IMR-90 (cell line): Measurements from ENCODE around the gene C1GALT1. TPM values are rescaled to one million over a fixed set of nuclear protein-coding genes. Genes with fewer than 3 reads are reported as not detected.

Source experiments
- ATAC-seq: fragments of 200-7000 bp; cut with Tn5 transposase; 2 replicates; pipeline ENCODE4 v1.9.1; 2020; ENCODE audit warnings: low read depth, mild to moderate bottlenecking, moderate library complexity
- BruUV-seq: library from RNA; stranded (reverse); fragments of 400-500 nt; replicated peaks from 2 replicates; lab custom pipeline; 2021; lab: Mats Ljungman, UMichigan
- CTCF ChIA-PET: fragments of 300-600 bp; formaldehyde crosslinking; extraction: SDS; loops from one replicate; lab custom pipeline; 2021; ENCODE audit warnings: antibody characterized with exemption; lab: Yijun Ruan, JAX
- POLR2A ChIA-PET: fragments of 300-600 bp; sonication (Branson Sonifier 250); formaldehyde crosslinking; loops from one replicate; lab custom pipeline; 2022; ENCODE audit warnings: antibody characterized with exemption; ENCODE audit not compliant: unreplicated experiment; lab: Charles Lee
- DNase-seq: peaks from one replicate; pipeline ENCODE4 v3.0.0; 2013
- H2AFZ ChIP-seq: replicated peaks from 2 replicates; pipeline ENCODE3; 2013; ENCODE audit warnings: low read length, mild to moderate bottlenecking; ENCODE audit not compliant: poor library complexity
- H2AK5ac ChIP-seq: 2 replicates; pipeline ENCODE4 v1.6.1; 2013; ENCODE audit warnings: low read depth, low read length, inconsistent platforms
- H2AK9ac ChIP-seq: replicated peaks from 2 replicates; pipeline ENCODE3; 2013; ENCODE audit warnings: mild to moderate bottlenecking, low read depth, low read length, moderate library complexity; ENCODE audit not compliant: poor library complexity
- H2BK120ac ChIP-seq: 2 replicates; pipeline ENCODE4 v1.6.1; 2013; ENCODE audit warnings: low read depth, low read length, inconsistent platforms
- H2BK15ac ChIP-seq: 3 replicates; pipeline ENCODE4 v1.6.1; 2013; ENCODE audit warnings: low read depth, low read length, inconsistent platforms
- H2BK20ac ChIP-seq: 2 replicates; pipeline ENCODE4 v1.6.1; 2013; ENCODE audit warnings: low read depth, mild to moderate bottlenecking, inconsistent platforms, low read length, moderate library complexity
- H2BK5ac ChIP-seq: 2 replicates; pipeline ENCODE4 v1.6.1; 2013; ENCODE audit warnings: mild to moderate bottlenecking, low read depth, low read length, inconsistent platforms; ENCODE audit not compliant: poor library complexity, severe bottlenecking
- H3K14ac ChIP-seq: replicated peaks from 2 replicates; pipeline ENCODE4 v1.6.1; 2013; ENCODE audit warnings: low read depth, low read length, inconsistent platforms
- H3K18ac ChIP-seq: 2 replicates; pipeline ENCODE4 v1.6.1; 2013; ENCODE audit warnings: low read depth, low read length, control low read depth
- H3K23ac ChIP-seq: 2 replicates; pipeline ENCODE4 v1.6.1; 2013; ENCODE audit warnings: low read depth, low read length, inconsistent platforms
- H3K27ac ChIP-seq: 2 replicates; pipeline ENCODE4 v1.5.1; 2013; ENCODE audit warnings: mild to moderate bottlenecking, control low read depth, low read length; ENCODE audit not compliant: insufficient read depth
- H3K27me3 ChIP-seq: 2 replicates; pipeline ENCODE4 v1.6.1; 2013; ENCODE audit warnings: low read length; ENCODE audit not compliant: control insufficient read depth, insufficient read depth
- H3K36me3 ChIP-seq: 2 replicates; pipeline ENCODE4 v1.6.1; 2013; ENCODE audit warnings: low read length, mixed read lengths; ENCODE audit not compliant: control insufficient read depth, insufficient read depth
- H3K4ac ChIP-seq: 2 replicates; pipeline ENCODE4 v1.6.1; 2013; ENCODE audit warnings: low read depth, low read length, inconsistent platforms
- H3K4me1 ChIP-seq: 2 replicates; pipeline ENCODE4 v1.6.1; 2013; ENCODE audit warnings: low read length, mixed read lengths; ENCODE audit not compliant: control insufficient read depth, insufficient read depth
- H3K4me2 ChIP-seq: 2 replicates; pipeline ENCODE4 v1.6.1; 2013; ENCODE audit warnings: low read depth, mild to moderate bottlenecking, control low read depth, low read length, moderate library complexity
- H3K4me3 ChIP-seq: 2 replicates; pipeline ENCODE4 v1.5.1; 2013; ENCODE audit warnings: low read depth, mild to moderate bottlenecking, control low read depth, low read length, moderate library complexity; ENCODE audit not compliant: insufficient read depth
- H3K56ac ChIP-seq: 2 replicates; pipeline ENCODE4 v1.6.1; 2013; ENCODE audit warnings: low read length, inconsistent platforms; ENCODE audit not compliant: insufficient read depth; ENCODE audit errors: extremely low read depth
- H3K79me1 ChIP-seq, 2 experiments: 2 replicates each; pipeline ENCODE4 v1.6.1; 2013; ENCODE audit warnings: low read length in 2 of 2, inconsistent platforms in 1 of 2, low read depth in 1 of 2
- H3K9ac ChIP-seq: 2 replicates; pipeline ENCODE4 v1.6.1; 2013; ENCODE audit warnings: low read depth, low read length, control low read depth
- H3K9me1 ChIP-seq: 2 replicates; pipeline ENCODE4 v1.6.1; 2013; ENCODE audit warnings: low read length, inconsistent platforms; ENCODE audit not compliant: insufficient read depth
- H3K9me3 ChIP-seq: 2 replicates; pipeline ENCODE4 v1.6.1; 2013; ENCODE audit warnings: low read length; ENCODE audit not compliant: control insufficient read depth, insufficient read depth
- H4K20me1 ChIP-seq: 2 replicates; pipeline ENCODE4 v1.6.1; 2013; ENCODE audit warnings: low read length, inconsistent platforms; ENCODE audit not compliant: insufficient read depth
- H4K5ac ChIP-seq: 2 replicates; pipeline ENCODE4 v1.6.1; 2013; ENCODE audit warnings: mild to moderate bottlenecking, low read depth, low read length, control low read depth
- H4K8ac ChIP-seq, 2 experiments: 2 replicates each; pipeline ENCODE4 v1.6.1; 2013; ENCODE audit warnings: low read depth in 2 of 2, low read length in 2 of 2, control low read depth in 1 of 2, inconsistent platforms in 1 of 2
- H4K91ac ChIP-seq: 2 replicates; pipeline ENCODE4 v1.6.1; 2013; ENCODE audit warnings: low read depth, low read length, inconsistent platforms; ENCODE audit not compliant: insufficient read depth
- BHLHE40 ChIP-seq: fragments of 150-350 bp; IDR thresholded peaks from 2 replicates; pipeline ENCODE4 v1.6.1; 2016; ENCODE audit warnings: mild to moderate bottlenecking, low read depth, low read length
- CHD1 ChIP-seq: IDR thresholded peaks from 2 replicates; pipeline ENCODE4 v1.6.1; 2012; ENCODE audit warnings: low read depth, low read length, improper control_type of control experiment
- MXI1 ChIP-seq: IDR thresholded peaks from 2 replicates; pipeline ENCODE4 v1.6.1; 2012; ENCODE audit warnings: low read depth, mild to moderate bottlenecking, low read length, moderate library complexity, borderline replicate concordance
- RFX5 ChIP-seq: IDR thresholded peaks from 2 replicates; pipeline ENCODE4 v1.8.0; 2012; ENCODE audit warnings: low read depth, mild to moderate bottlenecking, low read length, moderate library complexity
- USF2 ChIP-seq: fragments of 150-350 bp; IDR thresholded peaks from 2 replicates; pipeline ENCODE4 v1.6.1; 2017; ENCODE audit warnings: mild to moderate bottlenecking, antibody characterized with exemption, low read length, low read depth
- WGBS, 2 experiments: methylation state at CpG; one replicate each; pipeline versions ENCODE4 v1.1.5 to v1.1.7; 2013; ENCODE audit warnings: missing lambda C conversion rate in 2 of 2; ENCODE audit not compliant: insufficient read length in 1 of 2; ENCODE audit errors: extremely low coverage in 2 of 2; 5-methylcytosine and 5-hydroxymethylcytosine counted together
- dilution Hi-C: fragments of 300-500 bp; cut with HindIII; formaldehyde crosslinking; loops from one replicate; pipeline ENCODE4 v1.14.3; 2018; ENCODE audit warnings: low sequenced_read_pairs; ENCODE audit not compliant: unreplicated experiment
- in situ Hi-C: fragments of 300-500 bp; cut with MboI; formaldehyde crosslinking; loops from 3 replicates; pipeline ENCODE4 v1.14.3; 2019; ENCODE audit warnings: low sequenced_read_pairs, inconsistent platforms, mixed read lengths
- intact Hi-C: fragments of 100-400 bp; cut with micrococcal nuclease; formaldehyde crosslinking; loops from 2 replicates; pipeline ENCODE4 v1.10.0; 2022
- polyA plus RNA-seq, 3 experiments: library from polyadenylated mRNA; depleted of rRNA; stranded (reverse); fragments of >200 nt; gene quantifications; 2 replicates each; pipeline ENCODE4 v1.2.3, GENCODE V29; 2012; ENCODE audit warnings: low replicate concordance in 1 of 3
- total RNA-seq: library from RNA; depleted of rRNA; stranded (reverse); fragments of >200 nt; gene quantifications from 2 replicates; pipeline ENCODE4 v1.2.3, GENCODE V29; 2012

Gene C1GALT1
- total and polyA plus RNA-seq, 2 of the 4 experiments (the other 2 are of a cell fraction): 11.6 to 12.2 TPM

DNA sequence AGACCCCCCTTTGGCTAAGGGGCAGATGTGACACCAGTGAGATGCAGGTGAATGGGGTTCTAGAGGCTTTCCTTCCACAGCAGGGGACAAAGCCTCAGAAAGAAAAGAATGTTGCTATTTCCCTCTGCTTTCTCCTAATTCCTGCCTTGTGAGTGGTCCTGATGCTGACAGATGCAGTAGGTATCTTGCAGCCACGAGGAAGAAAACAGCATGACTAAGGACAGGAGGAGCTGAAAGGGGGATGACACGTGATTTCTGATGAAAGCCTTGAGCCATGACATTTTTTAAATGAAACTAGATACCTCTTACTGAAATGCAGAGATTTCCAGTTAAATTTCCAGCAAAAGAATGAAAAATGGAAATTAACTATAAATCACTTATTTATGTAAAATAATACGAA is 92.4 kb downstream of the C1GALT1 start:
- no peaks in the 10 kb centered on the region for H3K9me1 ChIP-seq
- DNase-seq (peak; percentile 33), ATAC-seq (no peak)
- H2BK5ac ChIP-seq: no peak overlapping the region
- H3K56ac ChIP-seq: no peak overlapping the region
- H4K20me1 ChIP-seq: no peaks in the 10 kb centered on the region
- no peaks in the 10 kb centered on the region for H3K9me3 ChIP-seq
- H3K79me1 ChIP-seq: no peaks in the 10 kb centered on the region
- no peak overlapping the region for H2BK15ac ChIP-seq
- H3K36me3 ChIP-seq: no peaks in the 10 kb centered on the region
- no peak overlapping the region for H2AK9ac ChIP-seq
- no peaks in the 10 kb centered on the region for H3K27me3 ChIP-seq
- H3K4me3 ChIP-seq: no peak overlapping the region
- H4K91ac ChIP-seq: no peak overlapping the region
- no peak overlapping the region for H2BK120ac ChIP-seq
- no TSS peak for BruUV-seq
- in situ Hi-C loops: no loop called here
- ChIA-PET POLR2A (no interaction called here), CTCF (interaction anchor here (1.6 kb wide), 1 partner anchor 15 kb away, joined by 3 read pairs; no protein-coding TSS in a partner anchor)
- no peak overlapping the region for H3K14ac ChIP-seq
- no peak overlapping the region for H3K23ac ChIP-seq
- no peak overlapping the region for H3K9ac ChIP-seq
- H3K4me2 ChIP-seq: no peak overlapping the region
- no peak overlapping the region for H2AFZ ChIP-seq
- no CpG with 5 or more reads among the region's 3 CpGs for WGBS, 2 experiments
- intact Hi-C loops: no loop called here
- H3K4me1 ChIP-seq: no peaks in the 10 kb centered on the region
- H3K27ac ChIP-seq: no peak overlapping the region
- TF ChIP-seq MXI1 (no peak), BHLHE40 (no peak), RFX5 (no peak), USF2 (no peak), CHD1 (no peak)
- no peak overlapping the region for H3K4ac ChIP-seq
- no peak overlapping the region for H2AK5ac ChIP-seq
- H2BK20ac ChIP-seq: no peak overlapping the region
- no peak overlapping the region for H3K18ac ChIP-seq
- H4K8ac ChIP-seq: no peak overlapping the region
- no peak overlapping the region for H4K5ac ChIP-seq
- dilution Hi-C loops: no loop called here
